ENCODE data around the gene NPAT.
A peak's percentile ranks its signal among the peaks of the same experiment; 100 is the strongest.

The NPAT gene

GRCh38 chr11:108222574-108223347 lies at the start of gene NPAT, which contains the start of gene ATM:
TSS of gene NPAT (minus strand) at chr11:108222638. CDS start at chr11:108222536, 102 bp downstream.
TSS of gene ATM (plus strand) at chr11:108223067. CDS start at chr11:108227625, 4,558 bp downstream.
- DNase-seq = peak; percentile 98

GRCh38 chr11:108269583-108269982 lies 47.1 kb upstream of the NPAT start:
- DNase-seq = no peak

GRCh38 chr11:108253176-108253575 lies 30.7 kb upstream of the NPAT start:
- no peak for DNase-seq

GRCh38 chr11:108246885-108247284 lies 24.4 kb upstream of the NPAT start:
- no peak for DNase-seq

GRCh38 chr11:108246308-108246707 lies 23.9 kb upstream of the NPAT start:
- no peak for DNase-seq

GRCh38 chr11:108242422-108242821 lies 20.0 kb upstream of the NPAT start:
- DNase-seq = no peak

GRCh38 chr11:108241330-108242037 lies 19.0 kb upstream of the NPAT start:
- peak; percentile 50 for DNase-seq

- DNase-seq = no peak
Measured at GRCh38 chr11:108239076-108239475, 16.6 kb upstream of the NPAT start.

- DNase-seq = peak; percentile 52
Measured at GRCh38 chr11:108237058-108237481, 14.6 kb upstream of the NPAT start.

GRCh38 chr11:108235633-108236032 lies 13.2 kb upstream of the NPAT start:
- DNase-seq = no peak

GRCh38 chr11:108235192-108235591 lies 12.8 kb upstream of the NPAT start:
- DNase-seq = no peak

GRCh38 chr11:108233277-108233945 lies 11.0 kb upstream of the NPAT start:
- no peak for DNase-seq

GRCh38 chr11:108228251-108228650 lies 5.8 kb upstream of the NPAT start:
- DNase-seq = no peak

- no peak for DNase-seq
Measured at GRCh38 chr11:108226036-108226435, 3.6 kb upstream of the NPAT start.

- DNase-seq = peak; percentile 76
Measured at GRCh38 chr11:108224911-108225786, 2.7 kb upstream of the NPAT start.

- DNase-seq = no peak
Measured at GRCh38 chr11:108224366-108224765, 1.9 kb upstream of the NPAT start.

- peak; percentile 88 for DNase-seq
Measured at GRCh38 chr11:108223348-108224149, 1.1 kb upstream of the NPAT start.

GRCh38 chr11:108221911-108222573 lies 396 bp downstream of the NPAT start:
- no peak for DNase-seq

- DNase-seq = no peak
Measured at GRCh38 chr11:108221371-108221770, 1.1 kb downstream of the NPAT start.

GRCh38 chr11:108220721-108221336 lies 1.6 kb downstream of the NPAT start:
- DNase-seq = no peak

Measured in activated CD4-positive, alpha-beta T cell treated with anti-CD3 and anti-CD28 coated beads, Interleukin-2, amount 50 U/mL, for 16 hours (primary cell).